NCI-H226 (cell line): ENCODE results near the gene PROSER2.
"Not testable (repeated sequence)": the region's sequence is repeated elsewhere in the genome, so short reads cannot be mapped to it uniquely, and the experiment has no call there.

Experiments used
- DNase-seq: peaks from one replicate; pipeline ENCODE4 v3.0.0-alpha.2; 2015

PROSER2 gene

DNA sequence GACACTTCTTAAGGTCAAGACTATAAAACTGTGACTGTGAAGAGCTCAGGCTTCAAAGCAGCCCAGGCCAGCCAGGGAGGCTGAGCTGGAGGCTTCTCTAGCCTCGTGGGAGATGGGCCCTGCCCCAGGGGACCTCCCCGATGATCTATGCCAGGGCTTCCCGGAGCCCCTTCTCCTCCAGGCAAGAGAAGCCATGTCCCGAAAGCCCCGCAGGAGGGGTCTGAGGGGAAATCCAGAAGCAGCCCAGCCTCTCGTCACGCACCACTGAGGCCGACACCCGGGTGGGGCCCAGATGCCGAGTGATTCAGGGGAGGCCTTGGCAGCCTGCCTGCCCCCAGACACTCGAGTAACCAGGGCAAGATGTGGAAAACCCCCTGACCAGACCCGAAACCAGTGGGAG, 63.7 kb downstream of the PROSER2 start:
- peak; percentile 20 for DNase-seq

DNA sequence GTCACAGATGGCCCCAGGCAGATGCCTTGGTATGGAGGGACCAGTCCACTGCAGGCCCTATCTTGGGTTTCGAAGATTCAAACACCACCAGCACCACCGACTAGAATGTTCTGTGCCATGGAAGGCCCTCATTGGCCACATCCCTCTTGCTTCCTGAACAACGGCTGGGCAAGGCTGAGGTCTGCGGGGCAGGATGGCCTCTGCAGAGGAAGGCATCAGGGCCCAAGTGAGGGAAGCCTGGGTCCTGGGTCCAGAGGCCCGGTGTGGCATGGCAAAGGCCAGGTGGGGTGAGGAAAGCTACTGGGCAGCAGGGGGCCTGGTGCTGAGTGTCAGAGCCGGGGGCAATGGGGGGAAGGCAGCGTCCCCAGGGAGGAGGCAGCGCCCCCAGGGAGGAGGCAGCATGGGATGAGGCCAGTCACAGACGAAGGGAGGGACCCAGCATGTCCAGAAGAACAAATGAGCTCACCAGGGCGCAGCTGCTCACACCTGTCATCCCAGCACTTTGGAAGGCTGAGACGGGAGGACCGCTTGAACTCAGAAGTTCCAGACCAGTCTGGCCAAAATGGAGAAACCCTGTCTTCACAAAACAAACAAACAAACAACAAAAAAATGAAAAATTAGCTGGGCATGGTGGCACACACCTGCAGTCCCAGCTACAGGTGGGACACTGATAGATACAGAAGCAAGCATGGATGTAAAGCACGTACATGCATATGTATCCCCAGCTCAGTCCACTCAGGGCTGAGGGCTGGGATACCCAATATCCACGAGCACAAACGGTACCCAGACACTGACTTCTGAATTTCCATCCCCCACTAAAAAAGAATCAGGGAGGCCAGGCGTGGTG, 64.4 kb downstream of the PROSER2 start:
- DNase-seq: no peak

DNA sequence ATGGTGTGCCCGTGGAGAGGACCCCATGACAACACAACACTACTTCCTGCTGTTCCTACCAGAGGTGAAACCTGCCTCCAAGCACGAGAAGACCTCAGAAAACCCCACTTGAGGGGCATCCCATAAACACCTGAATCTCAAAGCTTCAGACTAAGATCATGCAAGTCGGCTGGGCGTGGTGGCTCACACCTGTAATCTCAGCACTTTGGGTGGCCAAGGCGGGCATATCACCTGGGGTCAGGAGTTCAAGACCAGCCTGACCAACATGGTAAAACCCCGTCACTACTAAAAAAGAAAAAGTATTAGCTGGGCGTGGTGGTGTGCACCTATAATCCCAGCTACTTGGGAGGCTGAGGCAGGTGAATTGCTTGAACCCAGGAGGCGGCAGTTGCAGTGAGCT, 66.1 kb downstream of the PROSER2 start:
- DNase-seq: not testable (repeated sequence)

DNA sequence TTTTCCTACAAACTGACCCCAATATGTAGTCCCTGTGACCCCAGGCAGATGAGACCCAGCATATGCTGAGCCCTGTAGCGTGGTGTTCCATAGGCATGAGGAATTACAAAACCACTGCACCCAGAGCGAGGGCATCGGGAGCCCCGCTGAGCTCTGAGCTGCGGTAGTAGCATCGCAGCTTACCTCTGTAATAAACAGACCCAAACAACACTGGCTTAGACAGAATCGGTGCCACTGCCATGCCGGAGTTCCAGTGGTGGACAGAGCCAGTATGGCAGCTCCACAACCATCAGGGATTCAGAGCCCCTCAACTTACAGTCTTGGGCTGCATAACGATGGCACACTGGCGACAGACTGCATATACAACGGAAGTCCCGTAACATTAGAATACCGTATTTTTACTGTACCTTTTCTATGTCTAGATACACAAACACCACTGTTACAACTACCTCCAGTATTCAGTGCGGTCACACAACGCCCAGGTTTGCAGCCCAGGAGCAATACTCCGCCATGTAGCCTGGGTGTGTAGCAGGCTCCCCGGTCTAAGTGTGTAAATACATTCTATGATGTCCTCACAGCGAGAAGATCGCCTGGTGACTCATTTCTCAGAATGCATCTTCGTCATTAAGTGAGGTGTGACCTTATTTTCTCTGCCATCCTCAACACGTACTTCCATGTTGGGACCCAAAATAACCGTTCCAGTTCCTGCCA, 68.8 kb downstream of the PROSER2 start:
- DNase-seq: no peak

DNA sequence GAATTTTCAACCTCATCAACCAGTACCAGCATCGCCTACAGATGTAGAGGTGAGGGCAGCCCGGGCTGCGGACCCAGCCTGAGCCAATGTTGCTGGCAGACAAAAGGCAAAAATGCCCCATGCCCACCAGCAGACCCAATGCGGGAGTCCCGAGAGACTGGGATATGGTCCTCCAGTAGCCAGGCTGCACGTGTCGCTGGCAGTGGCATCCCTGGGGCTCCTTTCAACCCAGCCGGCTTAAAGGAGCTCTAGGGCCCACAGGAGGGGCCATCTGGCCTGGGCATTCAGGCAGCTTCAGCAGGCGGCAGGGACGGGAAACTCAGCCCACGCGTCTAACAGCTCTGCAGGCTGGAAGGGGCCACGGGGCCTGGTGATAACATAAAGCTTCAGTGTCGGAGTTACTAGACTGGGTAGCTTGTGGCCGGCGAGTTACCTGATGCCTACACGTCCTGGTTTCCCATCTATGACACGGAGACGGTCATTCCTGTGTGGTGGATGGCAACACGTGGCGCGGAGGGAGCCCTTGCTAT, 70.7 kb downstream of the PROSER2 start:
- no peak for DNase-seq

DNA sequence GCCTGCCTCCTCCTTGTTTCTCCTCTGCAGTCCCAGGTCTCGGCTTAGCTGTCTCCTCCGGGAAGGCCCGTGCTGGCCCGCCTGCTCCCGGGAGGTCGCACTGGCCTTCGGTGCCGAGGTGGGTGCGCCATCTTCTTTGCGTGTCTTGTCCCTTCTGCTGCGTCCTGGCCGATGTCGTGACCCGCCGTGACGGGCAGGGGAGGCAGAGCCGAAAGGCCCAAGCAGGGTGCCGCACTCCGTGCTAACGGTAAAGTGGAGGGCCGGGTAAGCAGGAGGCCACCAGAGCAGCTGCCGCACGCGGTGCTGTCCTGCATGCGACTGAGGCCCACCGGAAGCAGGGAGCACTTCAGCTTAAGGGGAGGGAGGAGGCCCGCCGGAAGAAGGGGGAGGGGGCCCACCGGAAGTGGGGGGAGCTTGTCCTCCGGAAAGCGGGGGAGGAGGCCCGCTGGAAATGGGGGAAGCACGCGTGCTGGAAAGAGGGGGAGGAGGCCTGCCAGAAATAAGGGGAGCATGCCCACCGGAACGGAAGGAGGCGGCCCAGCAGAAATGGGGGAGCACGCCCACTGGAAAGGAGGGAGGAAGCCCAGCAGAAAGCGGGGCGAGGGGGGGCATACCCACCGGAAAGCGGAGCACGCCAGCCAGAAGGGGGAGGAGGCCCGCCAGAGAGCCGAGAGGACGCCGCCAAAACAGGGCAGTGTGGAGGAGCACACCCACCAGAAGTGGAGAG, 71.4 kb downstream of the PROSER2 start:
- no peak for DNase-seq

DNA sequence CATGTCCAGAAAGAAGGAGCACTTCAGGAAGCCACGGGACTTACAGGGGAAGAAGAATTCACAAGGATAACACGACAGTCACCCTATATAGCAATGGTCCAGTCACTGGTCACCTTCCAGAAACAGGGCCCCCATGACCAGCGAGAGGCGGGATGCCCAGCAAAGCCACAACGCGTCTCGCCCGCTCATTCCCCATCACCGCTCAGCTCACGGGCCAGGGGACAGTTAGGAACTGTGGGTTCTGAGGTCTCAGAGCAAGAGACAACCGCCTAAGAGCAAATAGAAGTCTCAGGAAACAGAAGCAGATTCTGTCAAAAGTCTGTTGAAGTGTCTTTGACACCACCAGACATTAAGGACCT, 71.9 kb downstream of the PROSER2 start:
- no peak for DNase-seq

DNA sequence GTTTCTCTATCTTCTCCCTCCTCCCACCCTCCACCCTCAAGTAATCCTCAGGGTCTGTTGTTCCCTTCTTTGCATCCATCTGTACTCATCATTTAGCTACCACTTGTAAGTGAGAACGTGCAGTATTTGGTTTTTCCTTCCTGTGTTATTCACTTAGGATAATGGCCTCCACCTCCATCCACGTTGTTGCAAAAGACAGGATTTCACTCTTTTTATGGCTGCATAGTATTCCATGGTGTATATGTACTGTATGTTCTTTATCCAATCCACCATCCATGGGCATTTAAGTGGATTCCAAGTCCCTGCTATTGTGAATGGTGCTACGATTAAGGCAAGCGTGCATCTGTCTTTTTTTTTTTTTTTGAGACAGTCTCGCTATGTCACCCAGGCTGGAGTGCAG, 72.4 kb downstream of the PROSER2 start:
- DNase-seq: no peak

DNA sequence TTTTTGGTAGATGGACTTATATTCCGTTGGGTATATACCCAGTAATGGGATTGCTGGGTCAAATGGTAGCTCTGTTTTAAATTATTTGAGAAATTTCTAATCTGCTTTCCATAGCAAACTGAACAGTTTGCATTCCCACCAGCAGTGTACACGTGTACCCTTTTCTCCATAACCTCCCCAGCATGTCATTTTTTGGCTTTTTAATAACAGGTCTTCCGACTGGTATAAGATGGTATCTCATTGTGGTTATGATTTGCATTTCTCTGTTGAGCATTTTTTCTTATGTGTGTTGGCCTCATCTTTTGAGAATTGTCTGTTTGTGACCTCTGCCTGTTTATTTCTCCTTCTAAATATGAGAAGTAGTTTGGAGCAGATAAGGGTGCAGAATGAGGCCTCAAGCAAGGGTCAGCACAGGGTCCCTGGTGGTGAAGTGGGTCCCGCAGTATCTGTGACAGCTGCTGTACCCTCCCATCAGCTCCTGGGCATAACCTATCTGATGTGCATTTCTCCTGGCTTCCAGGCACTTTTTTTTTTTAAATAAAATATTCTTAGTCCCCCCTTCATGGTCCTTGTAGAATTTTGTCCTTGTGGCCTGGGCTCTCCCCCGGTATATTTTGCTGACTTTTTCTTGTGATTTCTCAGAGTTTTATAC, 73.5 kb downstream of the PROSER2 start:
- DNase-seq: no peak

DNA sequence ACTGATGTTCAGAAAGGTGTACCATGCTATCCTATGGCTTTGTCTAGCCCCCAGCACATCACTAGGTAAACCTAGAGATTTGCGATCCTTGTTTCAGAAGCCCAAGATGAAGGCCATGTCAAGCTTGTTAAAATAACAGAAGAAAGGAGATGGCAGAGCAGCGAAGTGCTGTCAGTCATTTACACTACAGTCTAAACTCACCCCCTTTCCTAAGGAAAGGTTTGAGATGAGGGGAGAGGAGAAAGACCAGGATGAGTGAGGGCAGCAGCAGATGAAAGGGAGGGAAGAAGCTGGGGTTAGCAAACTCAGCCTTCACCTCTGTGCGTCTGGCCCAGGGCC, 74.8 kb downstream of the PROSER2 start:
- no peak for DNase-seq

DNA sequence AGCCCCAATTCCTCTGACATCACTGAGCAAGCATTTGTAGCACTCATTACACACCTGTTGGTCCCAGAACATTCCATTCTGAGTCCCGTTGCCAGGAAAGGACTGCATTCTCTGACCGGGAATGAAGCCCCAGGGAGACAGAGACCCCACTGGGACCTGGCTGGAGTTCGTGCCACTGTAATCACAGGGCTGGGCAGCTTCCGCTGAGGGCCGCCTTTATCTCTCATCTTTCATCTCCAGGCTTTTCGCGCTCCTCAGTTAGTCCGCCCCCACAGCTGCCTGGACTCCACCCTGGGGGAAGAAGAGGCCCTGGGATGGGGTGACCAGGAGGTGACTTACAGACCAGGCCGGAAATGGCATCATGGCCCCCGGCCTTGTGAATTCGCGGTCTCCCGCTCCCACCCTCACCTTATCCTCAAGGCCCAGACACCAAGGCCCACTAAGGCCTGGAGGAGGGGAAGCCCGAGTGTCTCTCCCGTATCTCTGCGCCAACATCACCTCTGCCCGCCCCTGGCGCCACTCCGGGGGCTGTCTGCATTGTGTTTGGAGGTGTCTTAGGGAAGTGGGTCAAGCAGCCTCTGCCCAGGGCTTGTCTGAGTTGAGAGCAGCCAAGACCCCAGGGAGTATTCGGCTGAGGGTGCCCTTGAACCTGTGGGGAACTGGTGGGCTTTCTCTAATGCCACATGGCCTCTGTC, 75.4 kb downstream of the PROSER2 start:
- peak; percentile 90 for DNase-seq

DNA sequence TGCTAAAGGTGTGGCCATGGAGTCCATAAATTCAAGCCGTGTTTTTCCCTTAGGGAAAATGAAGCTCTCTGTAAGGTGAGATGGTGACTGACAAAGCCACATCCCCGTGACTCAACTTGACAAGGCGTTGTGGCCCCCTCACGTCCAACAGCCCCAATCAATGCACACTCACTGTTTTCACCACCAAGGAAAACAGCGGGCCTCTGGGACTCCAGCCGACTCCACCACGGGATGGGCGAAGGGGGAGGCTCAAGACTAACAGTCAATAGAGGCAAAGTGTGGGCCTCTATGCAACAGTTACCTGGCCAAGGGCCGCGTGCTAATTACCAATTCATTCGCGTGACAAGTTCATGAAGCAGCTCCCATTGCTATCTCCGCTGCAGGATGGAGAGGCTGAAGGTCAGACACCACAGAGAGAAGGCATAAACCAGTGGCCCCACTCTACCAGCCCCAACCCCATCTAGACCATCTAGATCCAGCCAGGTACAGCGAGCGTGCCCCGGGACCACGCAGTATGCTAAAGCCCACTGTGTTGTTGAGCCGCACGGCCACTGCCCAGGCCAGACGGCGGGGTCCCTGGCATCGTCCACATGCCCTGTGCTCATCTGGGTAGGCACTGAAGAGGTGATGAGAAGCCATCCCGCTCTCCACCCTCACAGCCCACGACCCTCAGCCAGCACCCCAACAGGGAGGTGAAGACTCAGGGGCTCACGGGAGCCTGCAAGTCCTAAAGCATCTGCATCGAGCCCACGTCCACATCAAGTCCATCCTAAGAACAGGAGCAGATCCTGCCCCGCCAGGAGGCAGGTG, 76.1 kb downstream of the PROSER2 start:
- DNase-seq: no peak

DNA sequence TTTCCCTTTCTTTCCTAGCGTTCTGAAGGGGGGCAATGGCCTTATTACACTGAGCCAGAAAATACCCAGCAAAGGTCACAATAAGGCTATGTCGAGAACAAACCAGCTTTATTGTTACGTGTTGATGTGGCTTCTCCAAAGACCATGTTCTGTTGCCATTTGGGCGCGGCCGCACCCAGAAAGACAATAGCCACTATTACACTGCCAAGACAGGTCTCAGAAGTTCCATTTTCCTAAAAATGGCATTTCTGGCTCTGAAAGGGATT, 77.8 kb downstream of the PROSER2 start:
- DNase-seq: no peak

DNA sequence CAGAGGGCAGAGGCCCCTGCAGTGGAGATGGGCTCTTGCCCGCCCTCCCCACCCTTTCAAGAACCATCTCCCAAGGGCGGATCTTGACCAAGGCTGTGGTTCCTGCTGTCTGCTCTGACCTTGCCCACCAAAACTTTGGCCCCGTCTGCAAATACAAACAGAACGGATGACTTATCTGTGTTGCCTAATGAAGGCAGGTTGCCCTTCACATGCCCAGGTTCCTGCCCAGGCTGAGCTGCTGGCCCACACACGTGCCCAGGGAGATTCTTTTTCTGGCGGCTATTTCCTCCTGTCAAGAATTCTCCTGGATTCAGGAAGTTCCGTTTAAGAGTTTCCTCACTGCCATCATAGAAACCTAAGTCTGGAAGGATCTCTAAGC, 78.3 kb downstream of the PROSER2 start:
- DNase-seq: no peak

DNA sequence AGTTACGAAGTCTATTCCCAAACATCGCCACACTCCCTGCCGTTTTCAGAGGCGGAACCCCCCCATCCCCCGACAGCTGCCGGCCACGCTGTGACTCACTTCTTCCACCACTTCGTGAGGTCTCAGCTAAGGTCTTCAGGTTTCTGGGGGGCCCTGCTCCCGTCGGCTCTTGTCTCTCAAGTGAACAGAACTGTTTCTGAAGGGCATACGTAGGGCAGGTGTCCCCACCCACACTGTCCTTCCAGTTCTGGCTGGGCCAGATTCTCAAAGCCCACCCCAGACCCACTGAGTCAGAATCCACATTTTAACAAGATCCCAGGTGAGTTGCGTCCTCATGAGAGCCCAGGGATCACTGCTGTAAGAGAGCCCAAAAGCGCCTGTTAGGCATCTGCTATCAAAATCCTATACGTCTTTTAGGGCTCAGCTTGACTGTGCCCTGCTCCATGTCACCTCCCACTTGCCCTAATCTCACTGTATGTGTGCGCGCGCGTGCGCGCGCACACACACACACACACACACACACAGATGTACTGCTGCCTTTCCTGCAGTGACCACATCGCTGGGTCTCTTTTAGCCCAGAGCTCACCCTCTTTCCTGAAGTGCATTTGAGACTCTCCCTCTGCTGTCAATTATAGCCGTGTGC, 78.8 kb downstream of the PROSER2 start:
- no peak for DNase-seq

DNA sequence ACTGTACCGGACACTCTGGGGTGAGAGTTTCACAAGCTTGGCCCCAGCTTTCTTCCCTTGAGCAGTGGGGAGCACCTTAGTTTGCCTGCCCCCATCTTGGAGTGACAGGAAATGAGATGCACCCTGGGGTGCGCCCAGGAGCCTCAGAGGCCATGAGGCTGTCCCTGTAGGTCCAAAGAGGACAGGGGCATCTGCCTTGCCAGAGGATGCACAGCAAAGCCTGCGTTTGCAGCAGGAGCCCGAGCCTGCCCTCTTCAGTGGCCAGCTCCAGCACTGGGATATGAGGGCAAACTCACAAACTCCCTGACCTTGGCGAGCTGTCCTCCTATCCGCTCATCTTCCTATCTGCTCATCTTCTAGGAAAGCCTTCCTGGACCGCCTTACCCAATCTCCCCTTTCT, 79.5 kb downstream of the PROSER2 start:
- no peak for DNase-seq

DNA sequence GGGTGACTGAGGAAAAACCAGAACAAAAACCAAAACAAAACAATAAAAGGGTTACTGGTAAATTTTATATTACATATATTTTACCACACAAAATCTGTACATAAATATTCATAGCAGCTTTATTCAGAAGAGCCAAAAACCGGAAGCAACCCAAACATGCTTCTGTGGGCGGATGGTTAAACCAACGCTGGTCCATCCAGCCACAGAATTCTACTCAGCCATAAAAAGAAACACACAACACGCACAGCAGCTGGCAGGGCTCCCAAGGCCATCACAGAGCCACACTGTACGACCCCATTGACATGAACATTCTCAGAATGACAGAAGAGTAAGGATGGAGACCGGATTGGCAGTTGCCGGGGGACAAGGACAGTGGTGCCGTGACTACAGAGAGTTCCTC, 83.6 kb downstream of the PROSER2 start:
- no peak for DNase-seq

DNA sequence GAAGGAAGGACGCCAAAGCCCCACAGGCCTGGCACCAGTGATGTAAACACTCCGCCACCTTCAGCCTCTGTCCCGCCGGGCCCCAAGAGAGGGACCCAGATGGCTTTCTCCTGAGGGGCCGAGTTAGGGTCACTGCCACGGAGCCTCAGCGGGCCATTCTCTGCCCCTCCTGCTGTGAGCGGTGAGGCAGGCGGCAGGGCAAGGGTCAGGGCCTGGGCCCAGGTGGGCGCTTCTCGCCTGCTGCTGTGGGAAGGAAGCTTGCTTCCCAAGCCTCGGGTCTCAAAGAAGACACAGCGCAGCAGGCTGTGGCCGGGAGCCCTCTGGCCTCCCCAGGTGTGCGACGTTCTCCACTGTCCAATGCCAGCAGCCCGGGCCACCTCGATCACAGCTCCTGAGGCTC, 84.8 kb downstream of the PROSER2 start:
- no peak for DNase-seq

DNA sequence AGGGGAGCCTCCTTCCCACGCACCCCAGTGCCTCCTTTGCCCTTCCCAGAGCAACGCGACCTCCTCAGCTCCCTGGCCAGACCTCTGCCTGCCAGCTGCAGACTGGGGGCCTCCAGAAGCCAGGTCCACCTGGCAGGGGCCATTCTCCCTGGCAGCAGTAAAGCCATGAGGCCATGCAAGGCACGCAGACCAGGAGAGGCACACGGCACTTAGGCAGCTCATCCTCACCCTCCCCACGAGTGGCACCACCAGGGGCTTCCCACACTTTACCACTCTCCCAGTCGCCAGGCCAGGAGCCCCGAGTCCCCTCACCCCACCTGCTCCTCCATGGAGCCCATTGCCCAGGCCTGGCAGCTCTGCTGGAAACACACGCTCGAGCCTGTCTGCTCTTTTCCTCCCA, 85.4 kb downstream of the PROSER2 start:
- no peak for DNase-seq

DNA sequence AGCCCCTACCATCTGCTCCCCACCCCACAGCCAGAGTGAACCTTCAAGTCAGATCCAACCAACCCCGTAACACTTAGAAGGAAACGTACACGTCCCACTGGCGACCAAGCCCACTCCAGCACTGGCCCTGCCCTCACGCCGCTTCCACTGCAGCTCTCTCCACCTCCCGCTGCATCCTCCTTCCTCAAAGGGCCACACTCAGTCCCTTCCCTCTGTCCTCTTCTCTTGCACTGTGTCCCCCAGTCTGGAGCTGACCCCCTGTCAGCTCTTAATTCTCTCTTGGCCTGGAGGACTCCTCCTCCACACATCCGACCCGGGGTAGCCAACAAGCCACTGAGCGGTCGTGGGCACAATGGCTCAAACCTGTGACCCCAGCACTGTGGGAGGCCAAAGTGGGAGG, 85.8 kb downstream of the PROSER2 start:
- DNase-seq: no peak

DNA sequence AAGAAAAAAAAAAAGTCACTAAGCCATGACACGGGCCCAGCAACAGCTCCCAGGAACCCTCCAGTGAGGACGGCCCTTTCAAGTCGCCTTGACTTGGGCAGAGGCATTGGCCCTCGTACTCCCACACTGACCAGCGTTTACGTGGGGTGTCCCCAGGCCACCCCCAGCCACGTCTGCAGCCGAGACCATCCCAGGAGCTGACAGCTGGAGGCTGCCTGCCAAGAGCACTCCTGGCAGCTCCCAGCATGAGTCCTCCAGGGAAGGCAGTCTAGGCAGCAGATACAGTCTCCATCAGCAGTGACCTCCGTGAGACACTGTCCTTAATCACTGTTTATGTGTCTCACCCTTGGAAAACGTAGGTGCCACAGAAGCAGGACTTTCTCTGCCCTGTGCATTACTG, 86.5 kb downstream of the PROSER2 start:
- DNase-seq: no peak

DNA sequence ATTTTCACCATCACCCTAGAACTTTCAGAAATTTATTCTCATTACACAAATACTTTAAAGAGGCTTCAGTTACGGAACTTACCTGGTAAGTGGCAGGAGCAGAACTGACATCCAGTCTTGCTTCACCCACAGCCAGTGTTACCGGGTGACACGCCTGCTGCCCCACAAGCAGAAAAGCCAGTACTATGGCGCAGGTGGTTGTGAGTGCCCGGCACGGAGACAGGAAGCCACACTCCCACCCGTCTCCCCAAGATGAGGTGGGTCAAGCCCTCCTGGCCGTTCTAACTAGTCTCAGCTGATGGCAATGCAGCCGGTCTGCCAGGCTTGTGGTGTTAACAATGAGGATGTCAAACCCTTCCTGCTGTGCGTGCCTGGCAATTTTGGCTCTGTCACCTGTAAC, 86.9 kb downstream of the PROSER2 start:
- DNase-seq: no peak
